OCI-LY3 (cell line): Measurements from ENCODE around the gene RHOF.

ENCODE experiments used
- H2AFZ ChIP-seq: fragments of 200-600, 300-600 bp; shearing (Covaris generic); 2 replicates; pipeline ENCODE4 v1.6.0; 2014; ENCODE audit warnings: antibody characterized with exemption, low read depth, low read length
- H3K27ac ChIP-seq: fragments of 200-600, 300-600 bp; sonication (generic); 2 replicates; pipeline ENCODE4 v1.5.1; 2014; ENCODE audit warnings: mild to moderate bottlenecking, low read length, moderate library complexity, mixed read lengths
- H3K27me3 ChIP-seq: fragments of 200-600, 300-600 bp; sonication (generic); 2 replicates; pipeline ENCODE4 v1.6.1; 2014; ENCODE audit warnings: low read depth, low read length, mixed read lengths
- H3K36me3 ChIP-seq: fragments of 200-600, 300-600 bp; sonication (generic); replicated peaks from 2 replicates; pipeline ENCODE3; 2014; ENCODE audit warnings: low read depth, low read length, mixed read lengths
- H3K4me1 ChIP-seq: fragments of 300-600, 200-600 bp; sonication (generic); 2 replicates; pipeline ENCODE4 v1.6.1; 2014; ENCODE audit warnings: low read length, mixed read lengths
- H3K4me2 ChIP-seq: fragments of 200-600, 300-600 bp; sonication (generic); 2 replicates; pipeline ENCODE4 v1.6.1; 2014; ENCODE audit warnings: low read length, mixed read lengths
- H3K4me3 ChIP-seq: fragments of 300-600, 200-600 bp; sonication (generic); 2 replicates; pipeline ENCODE4 v1.5.1; 2014; ENCODE audit warnings: antibody characterized with exemption, mild to moderate bottlenecking, low read length, moderate library complexity
- H3K79me2 ChIP-seq: fragments of 300-600, 200-600 bp; shearing (Covaris generic); 2 replicates; pipeline ENCODE4 v1.6.1; 2014; ENCODE audit warnings: mild to moderate bottlenecking, low read length, mixed read lengths
- H3K9ac ChIP-seq: fragments of 300-600, 200-600 bp; shearing (Covaris generic); 2 replicates; pipeline ENCODE4 v1.6.0; 2014; ENCODE audit warnings: mild to moderate bottlenecking, low read length, moderate library complexity
- H3K9me3 ChIP-seq: fragments of 200-600, 300-600 bp; shearing (Covaris generic); 2 replicates; pipeline ENCODE4 v1.6.1; 2014; ENCODE audit warnings: low read length, mixed read lengths; ENCODE audit not compliant: insufficient read depth
- H4K20me1 ChIP-seq: fragments of 200-600, 300-600 bp; sonication (generic); 2 replicates; pipeline ENCODE4 v1.6.1; 2016; ENCODE audit warnings: low read length, mixed read lengths; ENCODE audit not compliant: insufficient read depth
- CTCF ChIP-seq: fragments of 200-600, 300-600 bp; sonication (generic); IDR thresholded peaks from 2 replicates; pipeline ENCODE4 v1.5.1; 2014; ENCODE audit warnings: antibody characterized with exemption, low read length, low read depth
- EZH2phosphoT487 ChIP-seq: fragments of 200-600 bp; shearing (Covaris generic); IDR thresholded peaks from 2 replicates; pipeline ENCODE4 v1.6.1; 2018; ENCODE audit warnings: antibody characterized with exemption, mixed run types, low read depth

The RHOF gene

GRCh38 chr12:121813951-121814350 is 20.5 kb upstream of the RHOF start:
- peaks cover 18% of the 10 kb centered on the region for H3K4me1 ChIP-seq
- no peak overlapping the region for H3K4me3 ChIP-seq
- H3K4me2 ChIP-seq, result no peak overlapping the region
- H2AFZ ChIP-seq, result no peak overlapping the region
- H3K9ac ChIP-seq, result no peak overlapping the region
- H3K27me3 ChIP-seq, result no peaks in the 10 kb centered on the region
- H4K20me1 ChIP-seq, result peaks cover 38% of the 10 kb centered on the region
- H3K79me2 ChIP-seq, result peaks cover 62% of the 10 kb centered on the region
- H3K27ac ChIP-seq, result no peak overlapping the region
- TF ChIP-seq CTCF (no peak), EZH2phosphoT487 (no peak)
- peaks cover 79% of the 10 kb centered on the region for H3K36me3 ChIP-seq
- no peaks in the 10 kb centered on the region for H3K9me3 ChIP-seq

DNA sequence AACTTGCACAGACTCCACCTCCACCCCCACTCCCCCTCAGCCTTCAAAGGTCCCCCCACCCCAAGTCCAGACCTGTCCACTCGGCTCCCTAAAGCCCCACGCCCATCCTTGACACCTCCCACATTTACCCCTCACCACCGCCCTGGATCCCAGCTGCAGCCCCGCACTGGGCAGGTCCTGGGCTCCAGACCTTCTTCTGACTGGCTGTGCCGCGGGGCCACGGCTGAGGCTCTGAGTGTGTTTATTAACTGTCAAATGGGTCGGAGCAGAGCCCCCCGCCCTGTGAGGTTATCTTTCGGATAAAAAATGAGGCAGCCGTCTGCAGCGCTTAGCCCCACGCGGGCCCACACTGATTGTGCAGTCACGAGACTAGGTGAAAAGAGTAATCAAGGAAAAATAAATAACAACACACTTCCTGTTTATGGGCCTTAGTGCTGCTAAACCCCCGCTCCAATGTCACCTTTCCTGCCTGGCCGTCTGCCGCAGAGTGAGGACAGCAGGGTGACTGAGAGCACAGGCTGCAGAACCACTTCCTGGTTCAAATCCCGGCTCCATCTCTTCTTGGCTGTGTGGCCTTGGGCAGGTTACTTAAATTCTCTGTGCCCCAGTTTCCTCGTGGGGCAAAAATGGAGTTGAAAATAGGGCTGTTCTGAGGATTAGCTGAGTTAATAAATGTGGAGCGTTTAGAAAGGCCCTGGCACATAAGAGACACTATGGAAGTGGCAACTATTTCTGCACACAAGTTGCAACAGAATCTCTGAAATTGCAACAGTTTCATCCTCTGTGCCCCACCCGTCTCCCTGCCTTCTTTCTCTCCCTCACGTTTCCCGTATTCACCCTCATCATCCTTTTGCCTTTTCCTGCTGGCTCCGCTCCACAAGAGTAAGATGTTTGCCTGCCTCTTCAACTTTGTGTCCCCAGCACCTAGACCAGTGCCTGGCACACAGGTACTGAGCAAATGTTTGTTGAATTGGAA is 19.7 kb upstream of the RHOF start:
- Histone ChIP-seq H3K4me3 (no peak overlapping the region), H3K9me3 (no peaks in the 10 kb centered on the region), H3K79me2 (peaks cover 67% of the 10 kb centered on the region), H2AFZ (no peak overlapping the region), H3K9ac (no peak overlapping the region), H3K27ac (no peak overlapping the region), H3K36me3 (peaks cover 79% of the 10 kb centered on the region), H3K27me3 (no peaks in the 10 kb centered on the region), H4K20me1 (peaks cover 38% of the 10 kb centered on the region), H3K4me2 (peak overlapping the region; percentile 96; the same call in 1 of the 2 replicates), H3K4me1 (peaks cover 18% of the 10 kb centered on the region)
- no peak for TF ChIP-seq EZH2phosphoT487
- no peak for TF ChIP-seq CTCF

- TF ChIP-seq CTCF (peak; percentile 8; the same call in 1 of the 2 replicates), EZH2phosphoT487 (no peak)
- Histone ChIP-seq H4K20me1 (peaks cover 38% of the 10 kb centered on the region), H2AFZ (no peak overlapping the region), H3K79me2 (peaks cover 76% of the 10 kb centered on the region), H3K27me3 (no peaks in the 10 kb centered on the region), H3K9ac (peak overlapping the region; percentile 31), H3K27ac (no peak overlapping the region), H3K4me2 (peak overlapping the region; percentile 96), H3K36me3 (peaks cover 72% of the 10 kb centered on the region), H3K9me3 (no peaks in the 10 kb centered on the region), H3K4me3 (peak overlapping the region; percentile 79), H3K4me1 (peaks cover 21% of the 10 kb centered on the region)
Measured at GRCh38 chr12:121812320-121812871, 18.9 kb upstream of the RHOF start.
